ENCODE measurements around the gene RGPD4.

The RGPD4 gene

GRCh38 chr2:107927034-107927534 lies 100.4 kb downstream of the RGPD4 start:
- Histone ChIP-seq H3K4me1 (ENCODE audit: control insufficient read depth, insufficient read depth, low read length) (no peaks in the 10 kb centered on the region), H3K4me3 (ENCODE audit: low read depth, low read length) (no peak overlapping the region), H3K9me3 (ENCODE audit: control insufficient read depth, insufficient read depth, low read length) (no peaks in the 10 kb centered on the region), H3K27ac (ENCODE audit: low read depth, low read length) (no peak overlapping the region), H3K9ac (ENCODE audit: low read depth, low read length) (no peak overlapping the region), H3K27me3 (ENCODE audit: control insufficient read depth, insufficient read depth, low read length) (no peaks in the 10 kb centered on the region), H3K36me3 (ENCODE audit: control insufficient read depth, insufficient read depth, low read length) (no peaks in the 10 kb centered on the region)

- H3K27me3 ChIP-seq (ENCODE audit: control insufficient read depth, insufficient read depth, low read length), result no peaks in the 10 kb centered on the region
Measured at GRCh38 chr2:107931412-107931811, 104.7 kb downstream of the RGPD4 start.

GRCh38 chr2:107932488-107932887 lies 105.8 kb downstream of the RGPD4 start:
- Histone ChIP-seq H3K27me3 (ENCODE audit: control insufficient read depth, insufficient read depth, low read length) (no peaks in the 10 kb centered on the region), H3K36me3 (ENCODE audit: control insufficient read depth, insufficient read depth, low read length) (no peaks in the 10 kb centered on the region)

More at GRCh38 chr2:107931412-107931811, 104.7 kb downstream of the RGPD4 start:
- H3K36me3 ChIP-seq (ENCODE audit: control insufficient read depth, insufficient read depth, low read length), result no peaks in the 10 kb centered on the region
- H3K27ac ChIP-seq (ENCODE audit: low read depth, low read length), result no peak overlapping the region
- no peaks in the 10 kb centered on the region for H3K4me1 ChIP-seq (ENCODE audit: control insufficient read depth, insufficient read depth, low read length)
- no peak overlapping the region for H3K9ac ChIP-seq (ENCODE audit: low read depth, low read length)
- H3K4me3 ChIP-seq (ENCODE audit: low read depth, low read length), result no peak overlapping the region
- no peaks in the 10 kb centered on the region for H3K9me3 ChIP-seq (ENCODE audit: control insufficient read depth, insufficient read depth, low read length)

GRCh38 chr2:107932979-107933378 lies 106.3 kb downstream of the RGPD4 start:
- Histone ChIP-seq H3K36me3 (ENCODE audit: control insufficient read depth, insufficient read depth, low read length) (no peaks in the 10 kb centered on the region), H3K27me3 (ENCODE audit: control insufficient read depth, insufficient read depth, low read length) (no peaks in the 10 kb centered on the region), H3K4me3 (ENCODE audit: low read depth, low read length) (no peak overlapping the region), H3K27ac (ENCODE audit: low read depth, low read length) (no peak overlapping the region), H3K9me3 (ENCODE audit: control insufficient read depth, insufficient read depth, low read length) (no peaks in the 10 kb centered on the region), H3K9ac (ENCODE audit: low read depth, low read length) (no peak overlapping the region), H3K4me1 (ENCODE audit: control insufficient read depth, insufficient read depth, low read length) (peaks cover 4% of the 10 kb centered on the region; the same call in 1 of the 2 replicates)

More at GRCh38 chr2:107932488-107932887, 105.8 kb downstream of the RGPD4 start:
- Histone ChIP-seq H3K4me3 (ENCODE audit: low read depth, low read length) (no peak overlapping the region), H3K9ac (ENCODE audit: low read depth, low read length) (no peak overlapping the region), H3K9me3 (ENCODE audit: control insufficient read depth, insufficient read depth, low read length) (no peaks in the 10 kb centered on the region), H3K27ac (ENCODE audit: low read depth, low read length) (no peak overlapping the region), H3K4me1 (ENCODE audit: control insufficient read depth, insufficient read depth, low read length) (peaks cover 4% of the 10 kb centered on the region; the same call in 1 of the 2 replicates)

- Histone ChIP-seq H3K36me3 (ENCODE audit: control insufficient read depth, insufficient read depth, low read length) (no peaks in the 10 kb centered on the region), H3K9me3 (ENCODE audit: control insufficient read depth, insufficient read depth, low read length) (no peaks in the 10 kb centered on the region; the same call in none of the 2 replicates), H3K27me3 (ENCODE audit: control insufficient read depth, insufficient read depth, low read length) (no peaks in the 10 kb centered on the region), H3K27ac (ENCODE audit: low read depth, low read length) (no peak overlapping the region), H3K4me3 (ENCODE audit: low read depth, low read length) (no peak overlapping the region), H3K4me1 (ENCODE audit: control insufficient read depth, insufficient read depth, low read length) (peaks cover 4% of the 10 kb centered on the region; the same call in 1 of the 2 replicates), H3K9ac (ENCODE audit: low read depth, low read length) (no peak overlapping the region)
Measured at GRCh38 chr2:107936433-107937359, 110.0 kb downstream of the RGPD4 start.

Measured in HUES48 (cell line).